ENCODE measurements around the gene HOXB2.

DNA sequence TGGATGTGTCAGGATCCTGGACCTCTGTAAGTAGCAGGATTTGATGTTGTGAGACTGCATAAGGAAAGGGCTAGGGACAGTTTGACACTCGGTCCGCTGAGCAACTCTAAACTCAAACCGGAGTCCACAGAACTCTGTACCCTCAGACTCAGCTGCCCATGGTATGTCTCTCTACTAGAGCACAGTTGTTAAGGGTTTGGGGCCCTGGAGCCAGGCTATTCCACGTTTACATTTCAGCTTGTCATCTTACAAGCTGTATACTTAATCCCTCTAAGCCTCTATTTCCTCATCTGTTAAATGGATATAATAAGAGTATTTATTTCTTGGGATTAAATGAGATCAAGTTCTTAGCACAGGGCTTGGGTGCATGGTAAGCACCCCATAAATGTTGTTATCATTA is 42.0 kb downstream of the HOXB2 start:
- TF ChIP-seq, protein P1, sequence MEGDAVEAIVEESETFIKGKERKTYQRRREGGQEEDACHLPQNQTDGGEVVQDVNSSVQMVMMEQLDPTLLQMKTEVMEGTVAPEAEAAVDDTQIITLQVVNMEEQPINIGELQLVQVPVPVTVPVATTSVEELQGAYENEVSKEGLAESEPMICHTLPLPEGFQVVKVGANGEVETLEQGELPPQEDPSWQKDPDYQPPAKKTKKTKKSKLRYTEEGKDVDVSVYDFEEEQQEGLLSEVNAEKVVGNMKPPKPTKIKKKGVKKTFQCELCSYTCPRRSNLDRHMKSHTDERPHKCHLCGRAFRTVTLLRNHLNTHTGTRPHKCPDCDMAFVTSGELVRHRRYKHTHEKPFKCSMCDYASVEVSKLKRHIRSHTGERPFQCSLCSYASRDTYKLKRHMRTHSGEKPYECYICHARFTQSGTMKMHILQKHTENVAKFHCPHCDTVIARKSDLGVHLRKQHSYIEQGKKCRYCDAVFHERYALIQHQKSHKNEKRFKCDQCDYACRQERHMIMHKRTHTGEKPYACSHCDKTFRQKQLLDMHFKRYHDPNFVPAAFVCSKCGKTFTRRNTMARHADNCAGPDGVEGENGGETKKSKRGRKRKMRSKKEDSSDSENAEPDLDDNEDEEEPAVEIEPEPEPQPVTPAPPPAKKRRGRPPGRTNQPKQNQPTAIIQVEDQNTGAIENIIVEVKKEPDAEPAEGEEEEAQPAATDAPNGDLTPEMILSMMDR (IDR thresholded peaks at IDR 0.05), result no peak
- no peak for TF ChIP-seq POLR2A (IDR thresholded peaks at IDR 0.05)
